Activated gamma-delta T cell treated with anti-CD3 and anti-CD28 coated beads, Interleukin-2, amount 50 U/mL, for 16 hours (primary cell): ENCODE results near the gene SZT2.
"Not testable (repeated sequence)": the region's sequence is repeated elsewhere in the genome, so short reads cannot be mapped to it uniquely, and the experiment has no call there.

Source experiments
- DNase-seq: peaks from one replicate; pipeline ENCODE4 v3.0.0-alpha.2; 2020; ENCODE audit warnings: low read depth

Gene SZT2

DNA sequence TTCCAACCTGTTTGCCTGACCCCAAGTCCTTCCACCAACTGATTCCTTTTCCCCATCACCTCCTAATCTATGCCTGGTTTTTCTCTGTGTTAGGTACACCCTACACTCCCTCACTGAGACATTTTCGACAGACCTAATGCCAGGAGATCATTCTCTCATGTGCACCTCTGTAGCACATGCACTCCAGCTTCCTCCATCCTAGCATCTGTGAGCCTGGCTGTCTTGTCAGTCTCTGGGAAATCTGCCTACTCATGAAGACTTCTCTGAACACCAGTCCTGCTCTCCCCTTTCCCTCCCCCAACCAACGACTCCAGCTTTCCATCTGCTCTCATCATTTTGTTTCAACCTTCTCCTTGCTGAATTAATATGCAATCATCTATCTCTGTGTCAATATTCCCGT is 1.1 kb upstream of the SZT2 start:
- DNase-seq = no peak

DNA sequence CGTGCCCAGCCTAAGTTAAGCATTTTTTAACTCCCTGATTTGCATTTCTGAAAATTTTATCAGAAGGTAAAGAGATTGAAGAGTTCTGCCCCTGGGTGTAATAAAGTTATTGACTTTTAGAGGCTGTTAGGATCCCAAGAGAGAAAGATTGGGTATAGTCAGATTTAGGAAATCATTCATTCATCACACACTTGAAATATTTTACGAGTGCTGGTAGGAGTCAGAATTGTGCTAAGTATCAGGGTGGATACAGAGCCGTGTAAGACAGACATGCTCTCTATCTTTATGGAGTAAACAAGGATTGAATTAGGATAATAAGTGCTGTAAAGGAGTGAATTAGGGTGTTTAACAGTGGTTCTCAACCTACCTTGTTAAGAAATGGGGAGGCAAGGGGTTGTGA is 3.0 kb downstream of the SZT2 start:
- DNase-seq = no peak

DNA sequence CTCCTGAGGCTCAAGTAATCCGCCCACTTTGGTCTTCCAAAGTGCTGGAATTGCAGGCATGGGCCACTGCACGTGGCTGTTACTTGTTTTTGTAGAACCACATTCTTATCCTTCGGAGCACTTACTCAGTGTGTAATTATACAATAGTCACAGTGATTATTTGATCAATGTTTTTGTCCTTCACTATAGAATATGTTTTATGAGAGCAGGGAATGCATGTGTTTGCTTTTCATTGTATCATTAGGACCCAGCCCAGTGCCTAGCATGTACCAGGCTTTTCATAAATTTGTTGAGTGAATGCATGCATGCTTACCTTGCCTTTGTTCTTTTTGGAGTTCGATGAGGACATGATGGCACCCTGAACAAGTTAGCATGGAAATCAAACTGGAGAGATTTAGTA is 5.8 kb downstream of the SZT2 start:
- DNase-seq = no peak

DNA sequence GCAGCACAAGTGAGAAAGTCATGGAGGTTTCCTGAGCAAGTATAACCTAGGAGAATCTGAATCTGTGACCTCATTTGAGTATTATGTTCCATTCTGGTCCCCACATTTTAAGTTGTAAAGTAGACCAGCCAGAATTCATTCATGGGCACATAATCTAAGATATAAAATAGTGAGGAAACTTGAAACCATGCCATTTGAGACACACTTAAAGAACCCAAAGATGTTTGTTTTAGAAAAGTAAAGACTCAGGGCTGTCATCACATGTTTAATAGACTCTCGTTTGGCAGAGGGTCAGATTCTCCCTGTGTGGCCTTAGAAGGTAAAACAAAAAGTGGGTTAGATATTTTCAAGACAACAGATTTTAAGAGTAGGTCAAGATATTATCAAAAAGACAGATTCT is 6.4 kb downstream of the SZT2 start:
- no peak for DNase-seq

DNA sequence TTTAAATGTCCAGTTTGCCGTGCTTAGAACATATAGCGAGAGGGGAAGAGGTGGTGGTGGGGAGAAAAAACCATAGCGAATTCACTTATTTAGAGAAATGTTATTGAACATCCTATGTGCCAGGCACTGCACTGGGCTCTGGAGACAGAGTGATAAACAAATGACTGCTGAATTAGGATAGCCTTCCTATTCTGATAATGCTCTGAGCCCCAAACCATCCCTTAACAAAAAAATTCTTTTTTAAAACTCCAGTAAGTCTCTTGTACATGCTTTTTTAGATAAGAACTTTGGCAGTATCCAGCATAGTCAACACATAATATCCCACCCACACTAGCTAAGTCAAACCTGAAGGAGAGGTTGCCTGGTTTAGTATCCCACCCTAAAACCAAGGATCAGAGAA is 8.5 kb downstream of the SZT2 start:
- no peak for DNase-seq

DNA sequence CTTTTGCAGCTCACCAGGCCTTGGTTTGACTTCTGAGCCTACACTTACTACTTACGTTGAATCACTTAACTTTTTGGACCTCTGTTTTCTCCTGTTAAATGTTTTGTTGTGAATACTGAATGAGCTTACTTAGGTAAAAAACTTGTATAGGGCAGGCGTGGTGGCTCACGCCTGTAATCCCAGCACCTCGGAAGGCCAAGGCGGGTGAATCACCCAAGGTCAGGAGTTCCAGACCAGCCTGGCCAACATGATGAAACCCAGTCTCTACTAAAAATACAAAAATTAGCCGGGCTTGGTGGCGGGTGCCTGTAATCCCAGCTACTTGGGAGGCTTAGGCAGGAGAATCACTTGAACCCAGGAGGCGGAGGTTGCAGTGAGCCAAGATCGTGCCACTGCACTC is 10.7 kb downstream of the SZT2 start:
- DNase-seq = not testable (repeated sequence)

DNA sequence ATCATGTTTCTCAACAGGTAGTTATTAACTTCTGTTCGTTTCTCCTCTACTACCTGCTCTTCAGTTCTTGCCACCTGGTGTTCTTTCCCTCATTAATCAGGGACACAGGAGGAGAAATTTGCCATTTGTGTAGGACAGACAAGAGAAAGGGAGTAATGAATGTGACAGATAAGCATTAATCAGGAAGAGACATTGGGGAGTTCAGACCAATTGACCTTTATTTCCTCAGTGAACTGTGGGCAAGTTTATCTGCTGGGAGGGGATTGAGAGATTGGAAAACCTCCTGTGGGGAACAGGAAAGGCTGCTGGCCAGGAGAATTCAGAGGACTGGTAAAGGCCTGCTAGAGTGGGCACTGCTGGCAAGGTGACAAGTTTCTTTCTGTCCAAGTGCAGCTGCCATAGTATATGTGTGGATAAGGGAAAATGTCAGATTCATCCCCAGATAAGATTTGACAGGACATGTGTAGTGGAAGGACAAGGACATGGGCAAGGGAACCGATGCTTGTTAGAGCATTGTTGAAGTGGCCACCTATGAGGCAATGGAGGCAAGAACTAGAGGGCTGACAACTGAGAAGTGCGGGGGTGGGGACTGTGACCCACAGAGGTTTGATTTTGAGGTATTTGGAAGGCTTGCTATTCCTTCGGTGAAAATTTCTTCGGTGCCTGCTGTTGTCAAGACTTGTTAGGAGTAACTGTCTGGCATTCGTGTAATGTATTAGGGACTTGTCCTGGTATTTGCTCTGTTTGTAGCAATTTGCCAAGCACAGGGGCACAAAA is 12.6 kb downstream of the SZT2 start:
- no peak for DNase-seq

DNA sequence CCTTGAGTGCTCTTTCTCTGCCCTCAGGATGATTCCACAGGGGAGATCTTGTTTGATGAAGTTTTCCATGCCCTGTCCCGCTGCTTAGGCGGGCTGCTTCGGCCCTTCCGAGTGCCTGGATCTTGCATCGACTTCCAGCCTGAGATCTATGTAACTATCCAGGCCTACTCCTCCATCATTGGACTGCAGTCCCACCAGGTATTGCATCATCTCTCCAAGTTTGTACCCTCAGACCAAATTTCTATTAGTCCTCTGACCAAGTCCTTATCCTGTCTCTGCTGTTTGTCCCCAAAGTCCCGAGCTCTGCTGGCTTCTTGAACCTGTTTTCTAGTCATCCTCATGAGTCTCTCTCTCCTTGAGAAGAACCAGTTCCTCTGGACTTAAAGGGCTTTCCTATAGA is 14.7 kb downstream of the SZT2 start:
- no peak for DNase-seq

DNA sequence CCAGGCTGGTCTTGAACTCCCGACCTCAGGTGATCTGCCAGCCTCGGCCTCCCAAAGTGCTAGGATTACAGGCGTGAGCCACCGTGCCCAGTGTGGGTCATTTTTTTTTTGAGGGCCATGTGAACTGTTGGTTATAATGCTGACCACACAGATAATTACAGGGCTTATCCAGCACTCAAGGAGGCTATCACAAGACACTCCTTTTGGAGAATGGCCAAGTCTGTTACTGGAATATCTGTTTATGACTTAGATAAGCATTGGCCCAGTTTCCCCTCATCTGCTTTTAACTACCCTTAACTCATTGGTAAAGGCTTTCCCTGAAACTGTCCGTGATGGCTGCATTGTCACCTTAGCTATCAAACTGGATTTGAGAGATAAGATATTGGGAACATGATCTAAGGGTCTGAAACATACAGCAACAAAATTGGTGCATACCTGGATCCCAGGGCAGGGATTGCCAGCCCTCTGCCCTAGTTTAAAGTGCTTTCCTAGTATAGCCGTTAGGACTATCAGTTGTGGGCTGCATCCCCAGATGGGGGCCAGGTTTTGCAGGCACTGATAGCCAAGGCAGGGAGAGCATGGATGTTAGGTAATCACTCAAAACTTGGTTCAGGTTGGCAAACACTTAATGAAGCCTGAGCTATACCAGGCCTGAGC is 15.6 kb downstream of the SZT2 start:
- no peak for DNase-seq

DNA sequence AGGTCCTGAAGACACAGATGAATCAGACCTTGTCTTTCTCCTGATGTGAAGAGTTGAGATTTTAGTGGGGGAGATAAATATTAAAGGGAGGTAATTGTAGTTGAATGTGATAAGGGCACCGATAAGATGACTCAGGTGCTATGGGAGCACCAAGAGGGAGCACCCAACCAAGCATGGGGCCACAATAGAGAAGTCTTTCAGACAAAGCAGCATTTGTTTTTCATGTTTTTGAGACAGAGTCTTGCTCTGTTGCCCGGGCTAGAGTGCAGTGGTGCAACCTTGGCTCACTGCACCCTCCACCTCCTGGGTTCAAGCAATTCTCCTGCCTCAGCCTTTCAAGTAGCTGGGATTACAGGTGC is 16.2 kb downstream of the SZT2 start:
- no peak for DNase-seq

DNA sequence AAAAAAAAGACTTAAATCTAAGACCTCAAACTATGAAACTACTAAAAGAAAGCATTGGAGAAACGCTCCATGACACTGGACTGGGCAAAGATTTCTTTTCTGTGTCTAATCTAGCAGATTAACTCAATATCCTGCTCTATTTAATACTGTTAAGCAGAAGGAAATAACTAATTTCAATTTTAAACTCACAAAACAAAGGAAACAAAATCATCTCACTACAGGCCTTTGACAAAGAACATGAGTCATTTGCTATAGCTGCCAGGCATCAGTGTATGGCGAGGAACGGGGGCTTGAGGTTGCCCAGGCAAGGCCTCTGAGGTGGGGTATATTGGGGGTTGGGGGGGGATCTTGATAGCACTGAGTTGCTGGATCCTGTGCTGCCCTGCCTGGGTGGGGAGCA is 20.9 kb downstream of the SZT2 start:
- no peak for DNase-seq

DNA sequence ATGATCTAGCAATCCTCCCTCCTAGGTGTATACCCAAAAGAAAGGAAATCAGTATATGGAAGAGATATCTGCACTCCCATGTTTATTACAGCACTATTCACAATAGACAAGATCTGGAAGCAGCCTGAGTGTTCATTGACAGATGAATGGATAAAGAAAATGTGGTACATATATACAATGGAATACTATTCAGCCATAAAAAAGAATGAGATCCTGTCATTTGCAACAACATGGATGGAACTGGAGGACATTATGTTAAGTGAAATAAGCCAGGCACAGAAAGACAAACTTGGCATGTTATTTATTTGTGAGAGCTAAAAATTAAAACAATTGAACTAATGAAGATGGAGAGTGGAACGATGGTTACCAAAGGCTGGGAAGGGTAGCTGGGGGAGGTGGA is 23.7 kb downstream of the SZT2 start:
- DNase-seq = not testable (repeated sequence)

DNA sequence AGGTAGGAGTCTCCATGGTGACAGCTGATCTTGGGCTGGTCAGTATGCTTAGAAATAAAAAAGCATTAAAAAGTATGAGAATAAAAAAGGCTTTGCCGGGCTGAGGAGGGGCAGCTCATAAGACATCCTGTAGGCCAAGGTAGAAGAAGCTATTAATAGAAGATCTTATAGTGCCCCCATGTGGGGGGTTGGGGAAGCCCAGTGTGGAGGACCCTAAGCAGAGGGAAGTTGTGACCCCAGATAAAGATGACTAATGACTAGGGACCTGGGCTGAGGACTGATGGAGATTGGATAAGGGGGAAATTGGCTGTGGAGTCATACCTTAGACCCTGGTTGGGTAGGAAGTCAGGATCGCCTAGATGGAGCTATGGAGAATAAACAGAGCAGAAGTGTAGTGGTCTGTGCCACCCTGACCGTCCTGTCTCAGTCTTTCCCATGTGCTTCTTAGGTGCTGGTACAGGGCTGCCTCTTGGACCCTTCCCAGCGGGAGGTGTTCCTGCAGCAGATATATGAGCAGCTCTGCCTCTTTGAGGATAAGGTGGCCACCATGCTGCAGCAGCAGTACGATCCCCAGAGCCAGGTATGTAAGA is 25.0 kb downstream of the SZT2 start:
- peak; percentile 51 for DNase-seq

DNA sequence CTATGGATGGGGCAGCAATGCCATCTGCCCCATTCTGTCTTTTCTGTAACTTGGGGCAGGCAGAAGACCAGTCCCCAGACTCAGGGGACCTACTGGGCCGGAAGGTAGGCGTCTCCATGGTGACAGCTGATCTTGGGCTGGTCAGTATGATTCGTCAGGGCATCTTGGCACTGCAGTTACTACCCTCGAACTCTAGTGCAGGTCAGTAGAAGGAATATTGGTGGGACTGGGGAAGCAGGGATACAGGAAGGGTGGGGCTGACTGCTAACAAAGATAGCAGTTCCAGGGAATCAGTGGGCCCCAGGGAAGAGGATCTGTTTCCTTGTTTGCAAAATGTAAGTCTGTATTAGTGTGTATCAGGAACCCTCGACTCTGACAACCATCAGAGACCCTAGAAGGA is 26.2 kb downstream of the SZT2 start:
- no peak for DNase-seq

DNA sequence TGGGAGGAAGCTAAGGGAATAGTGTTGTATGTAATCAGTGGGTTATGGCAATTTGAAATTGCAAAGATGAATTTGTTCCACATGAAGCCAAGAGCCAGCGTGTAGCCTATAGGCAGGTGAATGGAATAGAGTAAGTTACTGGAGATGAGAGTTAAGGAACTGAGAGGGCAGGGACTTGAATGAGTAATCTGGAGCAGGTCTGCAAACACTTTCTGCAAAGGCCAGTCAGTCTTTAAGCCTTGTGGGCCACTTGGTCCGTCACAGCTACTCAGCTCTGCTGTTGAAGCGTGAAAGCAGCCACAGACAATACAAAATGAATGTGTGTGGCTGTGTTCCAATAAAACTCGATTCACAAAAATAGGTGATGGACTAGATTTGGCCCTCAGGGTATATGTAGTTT is 29.2 kb downstream of the SZT2 start:
- no peak for DNase-seq

DNA sequence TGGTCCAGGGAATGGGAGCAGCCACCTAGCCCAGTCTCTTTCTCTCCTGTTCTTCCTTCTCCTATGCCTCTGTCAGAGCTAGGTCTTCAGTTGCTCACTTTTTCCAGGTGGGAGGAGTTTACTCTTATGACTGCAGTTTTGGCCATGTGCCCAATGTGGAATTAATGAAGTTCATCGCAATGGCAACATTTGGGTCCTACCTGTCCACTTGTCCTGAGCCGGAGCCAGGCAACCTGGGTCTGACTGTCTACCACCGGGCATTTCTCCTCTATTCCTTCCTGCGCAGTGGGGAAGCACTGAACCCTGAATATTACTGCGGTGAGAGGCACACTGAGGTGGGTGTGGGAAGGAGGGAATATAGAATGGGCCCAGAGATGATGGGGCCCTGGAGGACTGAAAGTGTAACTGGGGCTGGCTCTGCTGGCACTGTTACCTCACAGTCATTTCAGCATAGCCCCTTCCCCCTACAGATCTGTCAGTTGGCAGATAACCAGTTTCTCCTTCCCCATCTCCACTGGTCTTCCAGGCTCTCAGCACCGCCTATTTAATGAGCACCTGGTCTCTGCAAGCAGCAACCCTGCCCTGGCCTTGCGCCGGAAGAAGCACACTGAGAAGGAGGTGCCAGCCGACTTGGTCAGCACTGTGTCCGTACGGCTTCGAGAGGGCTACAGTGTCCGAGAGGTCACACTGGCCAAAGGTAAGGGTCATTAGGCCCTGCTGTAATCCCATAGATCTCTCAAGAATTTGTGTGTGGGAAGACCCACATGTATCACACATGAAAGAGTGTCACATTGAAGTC is 30.1 kb downstream of the SZT2 start:
- no peak for DNase-seq

DNA sequence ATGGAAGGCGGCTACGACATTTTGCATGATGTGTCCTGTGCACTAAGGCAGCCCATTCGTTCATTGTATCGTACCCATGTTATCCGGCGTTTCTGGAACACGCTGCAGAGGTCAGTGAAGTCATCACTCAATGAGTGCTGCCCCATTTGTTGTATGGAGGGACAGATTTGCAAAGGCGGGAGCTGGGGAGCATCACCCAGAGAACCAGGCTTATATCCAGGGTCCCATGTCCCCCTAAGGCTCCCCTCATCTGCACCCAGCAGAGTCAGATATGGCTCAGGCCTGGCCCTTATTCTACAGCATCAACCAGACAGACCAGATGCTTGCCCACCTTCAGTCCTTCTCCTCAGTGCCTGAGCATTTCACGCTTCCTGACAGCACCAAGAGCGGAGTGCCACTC is 31.2 kb downstream of the SZT2 start:
- no peak for DNase-seq

DNA sequence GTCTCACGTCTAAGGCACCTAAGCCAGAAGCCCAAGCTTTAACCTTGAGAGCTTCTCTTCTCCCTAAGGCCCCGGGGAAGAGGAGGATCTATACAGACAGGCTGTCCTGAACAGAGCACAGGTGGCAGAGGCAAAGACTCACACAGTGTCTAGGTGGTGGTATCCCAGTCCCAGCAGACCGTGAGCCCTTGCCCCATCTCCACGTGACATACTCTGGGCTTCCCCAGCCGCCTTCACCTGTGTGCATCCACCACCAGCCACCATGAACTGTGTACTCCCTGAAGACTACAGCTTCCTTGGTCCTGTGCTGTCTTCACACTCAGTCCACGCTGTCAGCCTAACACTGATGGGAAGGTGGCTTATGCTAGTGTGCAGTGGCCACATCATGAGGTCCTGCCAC is 31.7 kb downstream of the SZT2 start:
- no peak for DNase-seq

DNA sequence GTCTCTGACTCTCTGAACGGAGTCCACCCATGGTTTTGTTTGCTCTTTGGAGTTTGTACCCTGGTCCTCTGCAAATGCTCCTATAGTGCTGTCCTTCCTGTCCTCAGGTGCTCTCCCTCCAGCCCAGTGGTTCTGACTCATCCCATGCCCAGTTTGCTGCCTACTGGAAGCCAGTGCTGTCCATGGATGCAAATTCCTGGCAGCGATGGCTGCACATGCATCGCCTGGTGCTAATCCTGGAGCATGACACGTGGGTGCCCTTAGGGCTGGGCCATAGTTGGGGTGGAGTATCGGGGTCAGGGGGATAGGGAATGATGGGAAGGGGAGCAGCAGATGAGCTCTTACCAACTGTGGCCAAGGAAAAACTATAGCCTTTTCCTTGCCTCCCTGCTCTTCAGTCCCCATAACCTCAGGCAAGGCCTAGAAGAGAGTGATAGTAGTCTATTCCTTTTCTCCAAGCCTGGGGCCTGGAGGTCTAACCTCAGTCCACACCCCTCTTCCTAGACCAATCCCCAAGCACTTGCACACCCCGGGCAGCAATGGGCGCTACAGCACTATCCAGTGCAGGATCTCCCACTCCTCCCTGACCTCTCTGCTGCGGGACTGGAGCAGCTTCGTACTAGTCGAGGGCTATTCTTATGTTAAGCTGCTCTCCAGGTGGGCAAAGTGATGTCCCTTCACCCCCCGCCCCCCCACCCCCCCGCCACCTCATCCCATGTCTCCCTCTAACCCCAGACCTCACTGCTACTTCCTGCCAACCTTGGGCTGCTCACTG is 32.5 kb downstream of the SZT2 start:
- no peak for DNase-seq

DNA sequence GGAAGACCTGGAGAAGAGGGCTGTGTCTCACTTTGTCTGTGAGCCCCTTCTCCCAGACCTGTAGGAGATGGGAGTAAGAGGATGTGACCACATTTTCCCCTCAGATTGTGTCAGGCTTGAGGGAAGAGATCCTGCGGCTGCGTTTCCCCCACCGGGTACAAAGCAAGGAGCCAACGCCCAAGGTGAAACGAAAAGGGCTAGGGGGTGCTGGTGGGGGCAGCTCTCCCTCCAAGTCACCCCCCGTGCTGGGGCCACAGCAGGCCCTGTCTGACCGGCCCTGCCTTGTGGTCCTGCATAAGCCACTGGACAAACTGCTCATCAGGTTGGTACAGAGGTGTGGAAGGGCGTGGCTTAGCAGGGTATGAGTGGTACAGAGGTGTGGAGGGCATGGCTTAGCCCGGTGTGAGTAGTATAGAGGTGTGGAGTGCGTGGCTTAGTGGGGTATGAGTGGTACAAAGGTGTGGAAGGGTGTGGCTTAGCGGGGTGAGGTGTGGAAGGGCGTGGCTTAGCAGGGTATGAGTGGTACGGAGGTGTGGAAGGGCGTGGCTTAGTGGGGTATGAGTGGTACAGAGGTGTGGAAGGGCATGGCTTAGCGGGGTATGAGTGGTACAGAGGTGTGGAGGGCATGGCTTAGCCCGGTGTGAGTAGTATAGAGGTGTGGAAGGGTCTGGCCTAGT is 33.4 kb downstream of the SZT2 start:
- DNase-seq = no peak
